Left colon (tissue), 2 donors: Measurements from ENCODE around the gene PLA2G15. TPM values are rescaled to one million over a fixed set of nuclear protein-coding genes. Genes with fewer than 3 reads are reported as not detected.

Experiments used
- microRNA-seq, 2 donors: library from miRNA; unstranded; fragments of <30 nt; microRNA quantifications; one replicate each; pipeline versions ENCODE4 v1.1.0 to v1.2.0, GENCODE V29; 2020
- total RNA-seq, 2 donors: library from RNA; stranded (reverse); fragmentation: NEBNext Ultra II Directional; extraction: Animal tissue kit (Norgen Biotek cat#: 25700); gene quantifications; one replicate each; pipeline ENCODE4 v1.2.1, GENCODE V29; 2021
- donor health status: DM: no; HTN: no; CAD: no.
- donor health status: DM: yes; HTN: yes; CAD: no.

The PLA2G15 gene
- total RNA-seq, 2 donors from 2014 or later = 15.1 to 15.5 TPM

Small RNA genes within 50 kb of the gene (microRNA-seq; reads per million reads assigned to microRNA genes)
- 0 reads per million in 2 donors for gene MIR6773

Other genes starting within 250 kb of the PLA2G15 start
- 1 to 10 TPM in 1 of 2 donors, under 1 TPM in 1; 0.82 to 2.5 TPM for gene DPEP2, start 245.9 kb upstream of the PLA2G15 start, total RNA-seq
- gene DPEP2NB, start 229.5 kb upstream of the PLA2G15 start, total RNA-seq = not detected
- gene DDX28, start 222.1 kb upstream of the PLA2G15 start, total RNA-seq = 1 to 10 TPM; 6.7 to 7.1 TPM
- gene DUS2, start 222.1 kb upstream of the PLA2G15 start, total RNA-seq = 10 to 100 TPM; 14.1 to 17.4 TPM
- 10 to 100 TPM; 24.6 to 24.9 TPM for gene NFATC3, start 160.0 kb upstream of the PLA2G15 start, total RNA-seq
- gene ESRP2, start 9.2 kb upstream of the PLA2G15 start, total RNA-seq = 100 to 1,000 TPM in 1 of 2 donors, 10 to 100 TPM in 1; 87.5 to 120 TPM
- gene SLC7A6, start 19.2 kb downstream of the PLA2G15 start, total RNA-seq = 10 to 100 TPM; 23.9 to 45.9 TPM
- gene SLC7A6OS, start 65.6 kb downstream of the PLA2G15 start, total RNA-seq = 10 to 100 TPM; 13.9 to 15.4 TPM
- 10 to 100 TPM; 26.3 to 27.7 TPM for gene PRMT7, start 65.6 kb downstream of the PLA2G15 start, total RNA-seq
- 10 to 100 TPM; 71.5 to 90.3 TPM for gene SMPD3, start 203.1 kb downstream of the PLA2G15 start, total RNA-seq